HG02588 (cell line): Measurements from ENCODE around the gene PSMD12.
"Not testable (repeated sequence)": the region's sequence is repeated elsewhere in the genome, so short reads cannot be mapped to it uniquely, and the experiment has no call there.

Experiments used
- ATAC-seq: cut with Tn5 transposase; IDR thresholded peaks from one replicate; pipeline ENCODE4 v1.9.1; 2021; ENCODE audit warnings: mild to moderate bottlenecking, moderate library complexity; ENCODE audit not compliant: unreplicated experiment

Gene PSMD12

DNA sequence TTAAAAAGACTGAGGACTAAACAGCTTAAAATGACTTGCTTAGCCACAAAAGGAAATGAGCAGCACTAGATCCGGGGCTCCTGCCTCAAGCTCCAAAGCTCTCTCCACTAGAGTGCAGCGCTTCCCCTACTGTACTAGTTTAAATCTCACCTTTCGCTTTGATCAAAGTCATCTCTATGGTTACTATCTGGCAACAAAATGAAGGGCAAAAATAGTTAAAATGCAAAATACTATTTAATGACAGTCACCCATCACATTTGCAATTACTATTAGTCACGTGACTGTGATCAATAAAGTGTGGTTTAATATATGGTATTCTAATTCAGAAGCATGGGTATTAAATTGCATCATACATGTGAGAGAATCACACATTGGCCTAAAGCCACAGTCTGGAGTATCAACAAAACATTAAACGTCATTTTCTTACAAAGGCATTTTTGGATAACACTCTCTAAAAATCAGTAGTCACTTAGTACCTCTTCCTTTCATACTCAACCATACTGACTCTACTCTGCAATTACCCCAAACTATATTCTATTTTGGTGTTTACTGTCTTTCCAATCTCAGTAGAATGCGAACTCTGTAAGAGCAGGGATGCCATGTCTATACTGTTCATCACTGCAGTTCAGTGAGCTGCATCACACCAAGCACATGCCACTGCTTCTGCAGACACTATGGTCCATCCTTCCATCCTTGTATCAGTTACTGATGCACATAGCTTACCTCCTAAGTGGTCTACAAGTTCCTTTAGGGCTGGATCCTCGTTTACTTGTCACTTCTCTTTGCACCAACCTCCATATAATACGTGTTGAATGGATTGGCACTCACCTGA lies 6.2 kb downstream of the PSMD12 start:
- ATAC-seq: no peak

DNA sequence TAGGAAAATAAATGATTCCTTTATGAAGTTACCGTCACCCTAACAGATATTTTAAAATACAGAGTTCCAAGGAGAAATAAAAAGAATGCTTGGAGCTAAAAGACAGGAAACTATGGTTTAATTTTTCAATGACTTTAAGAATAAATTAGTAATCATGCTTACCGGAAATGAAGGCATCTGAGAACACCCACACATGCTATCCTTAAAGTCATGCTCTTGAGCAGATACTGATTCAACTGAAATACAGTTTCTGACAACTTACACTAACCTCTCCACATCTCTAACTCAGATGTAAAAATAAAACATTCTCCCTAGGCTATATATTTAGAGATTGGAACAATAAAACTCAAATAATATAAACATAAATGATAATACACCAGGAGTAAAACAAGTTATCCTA lies 7.8 kb downstream of the PSMD12 start:
- ATAC-seq: no peak

DNA sequence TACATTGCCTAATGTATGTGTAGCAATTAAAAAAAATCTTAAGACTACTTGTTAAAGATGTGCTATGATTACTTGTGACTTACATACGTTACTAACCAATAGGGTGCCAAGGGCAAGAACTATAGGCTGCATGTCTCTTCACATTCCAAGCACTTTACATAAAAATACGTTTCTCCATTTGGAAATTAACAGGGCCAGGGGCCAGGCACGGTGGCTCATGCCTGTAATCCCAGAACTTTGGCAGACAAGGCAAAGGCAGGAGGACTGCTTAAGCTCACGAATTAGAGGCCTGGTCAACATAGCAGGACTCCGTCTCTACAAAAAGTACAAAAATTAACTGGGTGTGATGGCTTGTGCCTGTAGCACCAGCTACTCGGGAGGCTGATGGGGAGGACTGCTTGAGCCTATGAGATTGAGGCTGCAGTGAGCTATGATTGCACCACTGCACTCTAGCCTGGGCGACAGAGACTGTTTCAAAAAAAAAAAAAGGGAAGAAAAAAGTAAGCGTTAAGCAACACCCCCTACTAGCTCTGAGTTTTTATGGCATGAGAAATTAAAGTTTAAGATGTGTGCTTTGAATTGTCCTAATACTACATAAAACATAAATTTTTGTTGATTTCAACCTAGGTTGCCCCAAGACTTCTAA lies 12.3 kb downstream of the PSMD12 start:
- no peak for ATAC-seq

DNA sequence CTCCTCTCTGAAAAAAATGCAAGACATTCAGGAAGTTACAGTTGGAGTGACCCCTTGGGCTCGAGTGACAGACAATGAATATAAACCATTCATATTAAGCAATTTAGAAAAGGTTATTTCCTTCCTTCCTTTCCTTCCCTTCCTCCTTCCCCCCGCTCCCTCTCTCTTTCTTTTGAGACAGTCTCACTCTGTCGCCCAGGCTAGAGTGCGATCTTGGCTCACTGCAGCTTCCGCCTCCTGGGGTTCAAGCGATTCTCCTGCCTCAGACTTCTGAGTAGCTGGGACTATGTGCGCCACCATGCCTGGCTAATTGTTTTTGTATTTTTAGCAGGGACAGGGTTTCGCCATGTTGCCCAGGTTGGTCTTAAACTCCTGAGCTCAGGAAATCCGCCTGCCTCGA lies 13.2 kb downstream of the PSMD12 start:
- ATAC-seq: no peak

DNA sequence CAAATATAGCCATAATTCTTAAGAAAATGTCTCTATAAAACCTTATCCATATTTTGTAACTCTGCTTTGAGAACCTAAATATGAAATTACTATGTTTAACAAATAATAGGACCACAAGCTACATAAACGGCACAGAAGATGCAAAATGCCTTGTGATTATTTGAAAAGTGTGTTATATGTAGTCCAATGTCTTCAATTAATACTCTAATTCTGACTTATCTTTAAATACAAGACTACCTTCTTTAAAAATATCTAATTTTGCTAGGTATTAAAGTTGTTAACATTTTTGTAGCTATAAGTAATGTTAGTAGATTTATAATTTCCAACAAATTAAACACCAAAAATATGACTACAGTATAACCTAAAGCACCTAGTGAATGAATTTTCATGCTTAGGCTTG lies 17.0 kb downstream of the PSMD12 start:
- ATAC-seq: no peak

DNA sequence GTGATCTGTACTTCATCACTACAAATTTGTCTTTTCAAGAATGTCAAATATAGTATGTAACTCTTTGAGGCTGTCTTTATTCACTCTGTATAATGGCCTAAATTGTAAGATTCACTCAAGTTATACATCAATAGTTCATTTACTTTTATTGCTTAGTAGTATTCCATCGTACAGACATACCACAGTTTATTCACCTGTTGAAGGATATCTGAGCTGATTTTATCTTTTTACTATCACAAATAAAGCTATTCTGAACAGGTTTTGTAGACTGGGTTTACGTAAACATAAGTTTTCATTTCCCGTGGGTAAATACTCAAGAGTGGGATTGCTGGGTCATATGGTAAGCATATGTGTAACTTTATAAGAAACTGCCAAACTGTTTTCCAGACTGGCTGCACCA lies 18.6 kb downstream of the PSMD12 start:
- no peak for ATAC-seq

DNA sequence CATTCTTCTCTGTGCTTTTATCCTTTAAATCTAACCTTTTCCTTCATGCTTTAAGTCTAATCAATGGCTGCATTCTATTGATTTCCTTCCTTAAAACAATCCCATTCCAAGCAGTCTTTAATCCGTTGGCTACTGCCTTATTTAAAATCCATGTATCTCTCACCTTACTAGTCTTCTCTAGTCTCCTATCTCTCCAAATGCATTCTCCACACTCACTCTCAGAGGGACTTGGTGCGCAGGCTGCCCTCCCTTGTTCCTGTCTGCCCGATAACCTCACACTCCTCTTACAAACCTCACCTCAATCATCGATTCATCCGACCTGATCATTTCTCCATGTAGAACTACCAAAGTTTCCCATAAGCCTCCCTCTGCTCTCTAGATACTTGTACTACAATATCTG lies 23.1 kb downstream of the PSMD12 start:
- no peak for ATAC-seq

DNA sequence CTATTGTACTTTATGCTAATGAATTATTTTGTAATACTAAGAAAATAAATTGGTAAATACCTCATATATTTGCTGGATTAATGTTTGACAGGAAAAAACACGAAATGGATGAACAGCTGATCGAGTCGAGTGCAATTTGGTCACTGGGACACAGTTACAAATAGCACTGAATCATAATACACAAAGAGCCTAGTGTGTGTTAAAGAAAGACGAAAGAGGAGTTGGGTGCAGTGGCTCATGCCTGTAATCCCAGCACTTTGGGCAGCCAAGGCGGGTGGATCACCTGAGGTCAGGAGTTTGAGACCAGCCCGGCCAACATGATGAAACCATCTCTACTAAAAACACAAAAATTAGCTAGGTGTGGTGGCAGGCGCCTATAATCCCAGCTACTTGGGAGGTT lies 28.0 kb downstream of the PSMD12 start:
- ATAC-seq: not testable (repeated sequence)

DNA sequence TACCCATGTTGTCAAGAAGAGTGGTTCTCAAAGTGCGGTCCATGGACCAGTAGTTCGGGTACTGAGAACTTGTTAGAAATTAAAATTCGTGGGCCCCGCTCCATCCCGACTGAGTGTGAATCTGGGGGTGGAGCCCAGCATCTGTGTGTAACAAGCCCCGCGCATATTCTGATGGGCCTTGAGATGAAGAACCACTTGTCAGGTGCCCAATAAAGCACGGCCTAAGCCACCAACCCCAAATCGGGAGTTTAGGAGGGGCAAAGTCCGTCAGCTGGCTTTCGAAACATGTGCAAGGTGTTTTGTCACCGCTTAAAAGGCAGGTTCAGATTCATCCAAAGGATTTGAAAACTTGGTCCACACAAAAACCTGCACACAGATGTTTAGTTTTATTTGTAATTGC lies 29.5 kb downstream of the PSMD12 start:
- no peak for ATAC-seq

DNA sequence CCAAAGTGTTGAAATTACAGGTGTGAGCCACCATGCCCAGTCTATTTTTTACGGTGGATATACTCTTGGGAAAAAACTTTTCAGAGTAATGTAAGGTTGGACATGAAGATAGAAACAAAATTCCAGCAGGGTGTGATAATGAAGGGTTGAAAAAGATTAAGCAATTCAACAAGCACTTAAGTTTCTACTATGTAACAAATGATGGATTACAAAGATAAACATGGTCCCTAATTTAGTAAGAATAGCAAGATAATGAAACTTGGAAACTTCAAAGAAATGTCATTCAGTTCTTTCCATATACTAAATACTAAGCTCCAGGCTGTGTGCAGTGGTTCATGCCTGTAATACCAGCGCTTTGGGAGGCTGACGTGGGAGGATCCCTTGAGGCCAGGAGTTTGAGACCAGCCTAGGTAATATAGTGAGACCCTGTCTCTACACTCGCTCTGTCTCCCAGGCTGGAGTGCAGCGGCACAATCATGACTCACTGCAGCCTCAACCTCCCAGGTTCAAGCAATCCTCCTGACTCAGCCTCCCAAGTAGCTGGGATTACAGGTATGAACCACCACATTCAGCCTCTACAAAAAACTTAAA lies 31.0 kb downstream of the PSMD12 start:
- ATAC-seq: no peak

DNA sequence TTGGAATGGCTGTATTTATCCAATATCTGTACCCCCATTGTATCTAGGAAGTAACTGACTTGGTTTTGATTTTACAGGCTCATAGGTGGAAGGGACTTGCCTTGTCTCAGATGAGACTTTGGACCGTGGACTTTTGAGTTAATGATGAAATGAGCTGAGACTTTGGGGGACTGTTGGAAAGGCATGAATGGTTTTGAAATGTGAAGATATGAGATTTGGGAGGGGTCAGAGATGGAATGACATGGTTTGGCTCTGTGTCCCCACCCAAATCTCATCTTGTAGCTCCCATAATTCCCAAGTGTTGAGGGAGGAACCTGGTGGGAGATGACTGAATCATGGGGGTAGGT lies 34.2 kb downstream of the PSMD12 start:
- not testable (repeated sequence) for ATAC-seq

DNA sequence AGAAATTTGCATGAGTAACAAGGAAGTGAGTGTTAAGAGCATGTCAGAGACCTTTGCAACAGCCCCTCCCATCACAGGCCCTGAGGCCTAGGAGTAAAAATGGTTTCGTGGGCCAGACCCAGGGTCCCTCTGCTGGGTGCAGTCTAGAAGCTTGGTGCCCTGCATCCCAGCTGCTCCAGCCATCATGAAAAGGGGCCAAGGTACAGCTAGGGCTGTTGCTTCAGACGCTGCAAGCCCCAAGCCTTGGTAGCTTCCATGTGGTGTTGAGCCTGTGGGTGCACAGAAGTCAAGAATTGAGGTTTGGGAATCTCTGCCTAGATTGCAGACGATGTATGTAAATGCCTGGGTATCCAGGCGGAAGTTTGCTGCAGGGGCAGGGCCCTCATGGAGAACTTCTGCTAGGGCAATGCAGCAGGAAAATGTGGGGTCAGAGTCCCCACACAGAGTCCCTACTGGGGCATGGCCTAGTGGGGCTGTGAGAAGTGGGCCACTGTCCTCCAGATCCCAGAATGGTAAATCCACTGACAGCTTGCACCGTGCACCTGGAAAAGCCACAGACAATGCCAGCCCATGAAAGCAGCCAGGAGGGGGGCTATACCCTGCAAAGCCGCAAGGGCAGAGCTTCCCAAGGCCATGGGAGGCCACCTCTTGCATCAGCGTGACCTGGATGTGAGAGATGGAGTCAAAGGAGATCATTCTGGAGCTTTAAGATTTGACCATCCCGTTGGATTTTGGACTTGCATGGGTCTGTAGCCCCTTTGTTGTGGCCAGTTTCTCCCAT lies 34.8 kb downstream of the PSMD12 start:
- not testable (repeated sequence) for ATAC-seq

DNA sequence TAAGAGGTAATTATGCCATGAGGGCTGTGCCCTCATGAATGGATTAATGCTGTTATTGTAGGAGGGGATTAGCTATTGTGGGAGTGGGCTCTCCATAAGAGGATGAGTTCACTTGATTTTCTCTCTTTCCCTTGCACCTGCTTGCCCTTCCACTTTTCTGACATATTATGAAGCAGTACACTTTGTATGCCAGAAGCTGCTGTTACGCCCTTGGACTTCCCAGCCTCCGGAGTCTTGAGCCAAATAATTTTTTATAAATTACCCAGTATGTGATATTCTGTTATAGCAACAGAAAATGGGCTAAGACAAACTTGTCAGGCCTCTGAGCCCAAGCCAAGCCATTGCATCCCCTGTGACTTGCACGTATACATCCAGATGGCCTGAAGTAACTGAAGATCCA lies 38.4 kb downstream of the PSMD12 start:
- ATAC-seq: no peak

DNA sequence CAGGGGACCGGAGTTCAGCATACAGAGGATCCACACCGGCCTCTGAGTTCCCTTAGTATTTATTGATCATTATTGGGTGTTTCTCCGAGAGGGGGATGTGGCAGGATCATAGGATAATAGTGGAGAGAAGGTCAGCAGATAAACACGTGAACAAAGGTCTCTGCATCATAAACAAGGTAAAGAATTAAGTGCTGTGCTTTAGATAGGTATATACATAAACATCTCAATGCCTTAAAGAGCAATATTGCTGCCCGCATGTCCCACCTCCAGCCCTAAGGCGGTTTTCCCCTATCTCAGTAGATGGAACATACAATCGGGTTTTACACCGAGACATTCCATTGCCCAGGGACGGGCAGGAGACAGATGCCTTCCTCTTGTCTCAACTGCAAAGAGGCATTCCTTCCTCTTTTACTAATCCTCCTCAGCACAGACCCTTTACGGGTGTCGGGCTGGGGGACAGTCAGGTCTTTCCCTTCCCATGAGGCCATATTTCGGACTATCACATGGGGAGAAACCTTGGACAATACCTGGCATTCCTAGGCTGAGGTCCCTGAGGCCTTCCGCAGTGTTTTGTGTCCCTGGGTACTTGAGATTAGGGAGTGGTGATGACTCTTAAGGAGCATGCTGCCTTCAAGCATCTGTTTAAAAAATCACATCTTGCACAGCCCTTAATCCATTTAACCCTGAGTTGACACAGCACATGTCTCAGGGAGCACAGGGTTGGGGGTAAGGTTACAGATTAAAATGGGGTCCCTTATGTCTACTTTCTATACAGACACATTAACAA lies 39.2 kb downstream of the PSMD12 start:
- not testable (repeated sequence) for ATAC-seq

DNA sequence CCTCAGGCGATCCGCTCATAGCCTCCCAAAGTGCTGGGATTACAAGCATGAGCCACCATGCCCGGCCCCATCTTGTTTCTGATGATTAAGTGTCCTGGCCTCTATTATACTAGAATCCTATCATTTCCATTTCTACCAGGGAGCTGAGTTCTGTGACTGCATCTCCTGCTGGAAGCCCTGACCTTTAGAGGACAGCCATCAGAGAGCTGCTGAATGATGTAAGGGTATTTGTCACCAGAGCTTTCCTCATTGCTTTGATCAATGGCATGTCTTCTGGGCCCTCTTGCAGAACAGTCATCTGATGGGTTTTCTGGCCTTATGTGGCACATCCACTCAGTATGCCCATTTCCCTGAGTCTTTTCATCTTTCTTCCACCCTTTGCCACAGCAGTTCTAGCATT lies 39.9 kb downstream of the PSMD12 start:
- ATAC-seq: no peak

DNA sequence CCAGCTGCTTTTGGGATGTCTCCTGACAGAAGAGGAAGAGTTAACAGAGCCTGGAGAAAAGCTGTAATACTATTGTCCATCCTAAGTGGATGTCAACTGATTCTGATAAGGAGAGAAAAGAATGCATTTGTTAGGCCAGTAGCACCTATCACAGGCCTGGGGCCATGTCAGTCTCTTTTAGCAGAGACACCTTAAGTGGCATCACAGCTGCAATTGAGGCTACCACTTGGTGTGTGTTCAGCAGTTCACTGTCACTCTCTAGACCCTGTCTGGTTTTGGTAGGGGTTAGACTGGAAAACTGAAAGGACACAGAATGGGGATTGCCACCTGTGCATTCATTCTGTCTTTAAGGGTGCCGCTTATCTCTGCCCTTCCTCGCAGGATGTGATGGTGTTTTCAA lies 42.0 kb downstream of the PSMD12 start:
- no peak for ATAC-seq

DNA sequence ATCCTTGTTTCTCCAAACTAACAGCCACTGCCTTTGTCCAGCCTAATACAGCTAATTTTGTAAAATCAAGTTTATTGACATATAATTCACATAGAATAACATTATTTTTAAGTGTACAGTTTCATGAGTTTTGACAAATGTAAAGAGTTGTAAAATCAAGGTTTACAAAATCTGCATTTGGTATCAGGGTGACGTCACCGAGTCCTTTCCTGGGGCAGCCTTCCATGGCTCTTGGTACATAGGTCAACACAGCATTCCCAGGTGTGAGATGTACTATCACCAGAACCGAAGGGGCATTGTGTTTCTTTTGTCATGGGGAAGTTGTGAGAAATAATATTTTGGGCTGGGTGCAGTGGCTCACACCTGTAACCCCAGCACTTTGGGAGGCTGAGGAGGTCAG lies 42.9 kb downstream of the PSMD12 start:
- ATAC-seq: no peak

DNA sequence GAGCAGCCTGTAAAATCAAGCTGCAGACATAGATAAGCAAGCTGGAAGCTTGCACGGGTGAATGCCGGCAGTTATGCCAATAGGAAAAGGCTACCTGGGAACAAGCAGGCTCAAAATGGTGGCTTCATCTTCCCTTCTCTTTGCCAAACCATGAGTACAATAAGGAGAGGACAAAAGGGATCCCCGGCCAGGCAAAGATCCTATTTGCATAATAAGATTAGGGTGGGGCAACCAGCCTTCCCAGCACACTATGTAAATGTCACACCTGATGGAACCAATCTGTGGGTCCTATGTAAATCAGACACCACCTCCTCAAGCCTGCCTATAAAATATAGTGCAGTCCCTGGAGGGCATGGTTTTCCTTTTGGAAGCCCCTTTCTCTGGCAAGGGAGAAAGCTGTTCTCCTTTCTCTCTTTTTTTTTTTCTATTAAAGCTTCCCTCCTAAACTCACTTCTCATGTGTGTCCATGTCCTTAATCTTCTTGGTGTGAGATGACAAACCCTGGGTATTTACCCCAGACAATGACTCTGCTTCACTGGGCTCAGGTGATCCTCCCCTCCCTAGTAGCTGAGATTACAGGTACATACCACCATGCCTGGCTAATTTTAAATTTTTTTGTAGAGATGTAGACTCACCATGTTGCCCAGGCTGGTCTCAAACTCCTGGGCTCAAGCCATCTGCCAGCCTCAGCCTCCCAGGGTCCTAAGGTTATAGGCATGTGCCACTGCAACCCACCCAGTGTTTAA lies 44.2 kb downstream of the PSMD12 start:
- no peak for ATAC-seq

DNA sequence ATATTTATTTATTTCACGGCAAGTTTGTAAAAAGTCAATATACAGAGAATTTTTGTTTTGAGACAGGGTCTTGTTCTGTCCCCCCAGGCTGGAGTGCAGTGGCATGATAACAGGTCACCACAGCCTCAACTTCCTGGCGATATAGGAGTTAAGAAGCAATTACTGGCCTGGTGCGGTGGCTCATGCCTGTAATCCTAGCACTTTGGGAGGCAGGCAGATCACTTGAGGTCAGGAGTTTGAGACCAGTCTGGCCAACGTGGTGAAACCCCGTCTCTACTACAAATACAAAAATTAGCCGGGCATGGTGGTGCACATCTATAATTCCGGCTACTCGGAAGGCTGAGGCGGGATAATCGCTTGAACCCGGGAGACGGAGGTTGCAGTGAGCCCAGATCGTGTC lies 44.9 kb downstream of the PSMD12 start:
- ATAC-seq: not testable (repeated sequence)

DNA sequence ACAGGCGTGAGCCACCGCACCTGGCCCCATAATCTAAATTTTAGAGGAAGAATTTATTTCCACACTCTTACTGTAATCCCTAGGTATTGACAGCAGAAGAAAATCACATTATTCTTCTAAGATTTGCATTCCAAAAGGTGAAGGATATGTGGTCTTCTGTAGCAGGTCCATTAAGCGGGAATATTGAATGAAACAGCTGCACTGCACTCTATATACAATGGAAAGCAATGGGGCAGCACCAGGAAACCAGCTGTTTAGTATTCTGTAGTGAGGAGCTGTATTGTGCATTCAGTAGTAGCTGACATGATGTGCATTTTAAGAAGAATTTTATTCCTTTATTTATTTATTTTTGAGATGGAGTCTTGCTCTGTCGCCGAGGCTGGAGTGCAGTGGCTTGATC lies 49.6 kb downstream of the PSMD12 start:
- no peak for ATAC-seq
